A673 (cell line): ENCODE results near the gene FKRP. TPM values are rescaled to one million over a fixed set of nuclear protein-coding genes. Genes with fewer than 3 reads are reported as not detected.

Experiments used
- BruUV-seq: library from RNA; stranded (reverse); fragments of 400-500 nt; replicated peaks from 2 replicates; lab custom pipeline; 2021; lab: Mats Ljungman, UMichigan
- CTCF ChIA-PET: fragments of 300-600 bp; sonication (Branson Sonifier 250); formaldehyde crosslinking; loops from one replicate; lab custom pipeline; 2022; ENCODE audit warnings: antibody characterized with exemption; lab: Charles Lee
- POLR2A ChIA-PET: fragments of 300-600 bp; sonication (Branson Sonifier 250); formaldehyde crosslinking; loops from one replicate; lab custom pipeline; 2022; ENCODE audit warnings: antibody characterized with exemption; ENCODE audit not compliant: low non-redundant PET; lab: Charles Lee
- DNase-seq: peaks from one replicate; pipeline ENCODE4 v3.0.0-alpha.2; 2015; ENCODE audit warnings: low spot score
- H3K27ac ChIP-seq: fragments of 200-600 bp; sonication (generic); 2 replicates; pipeline ENCODE4 v1.5.1; 2016; ENCODE audit warnings: mixed run types, low read depth, mild to moderate bottlenecking, mixed read lengths, antibody characterized with exemption, low read length; ENCODE audit not compliant: poor library complexity, severe bottlenecking
- H3K27me3 ChIP-seq: fragments of 200-600 bp; sonication (generic); replicated peaks from 2 replicates; pipeline ENCODE4 v1.6.1; 2017; ENCODE audit warnings: mixed run types, low read depth, mild to moderate bottlenecking, mixed read lengths, antibody characterized with exemption, low read length; ENCODE audit not compliant: insufficient read depth, poor library complexity
- H3K36me3 ChIP-seq: fragments of 200-600 bp; sonication (generic); 2 replicates; pipeline ENCODE4 v1.6.1; 2016; ENCODE audit warnings: mixed run types, mild to moderate bottlenecking, mixed read lengths, antibody characterized with exemption, low read length; ENCODE audit not compliant: insufficient read depth, poor library complexity, severe bottlenecking
- H3K4me1 ChIP-seq: fragments of 200-600 bp; sonication (generic); 2 replicates; pipeline ENCODE4 v1.6.1; 2017; ENCODE audit warnings: mixed run types, mild to moderate bottlenecking, mixed read lengths, antibody characterized with exemption, low read length; ENCODE audit not compliant: insufficient read depth, poor library complexity, severe bottlenecking
- H3K4me3 ChIP-seq: fragments of 200-600 bp; sonication (generic); 2 replicates; pipeline ENCODE4 v1.5.1; 2016; ENCODE audit warnings: low read depth, mixed run types, mild to moderate bottlenecking, mixed read lengths, low read length; ENCODE audit not compliant: poor library complexity, severe bottlenecking
- H3K9me3 ChIP-seq: fragments of 200-600 bp; sonication (generic); 2 replicates; pipeline ENCODE4 v1.6.1; 2016; ENCODE audit warnings: mixed run types, low read depth, mild to moderate bottlenecking, mixed read lengths, antibody characterized with exemption, low read length; ENCODE audit not compliant: poor library complexity, severe bottlenecking
- EZH2 ChIP-seq: fragments of 200-600 bp; sonication (generic); IDR thresholded peaks from 2 replicates; pipeline ENCODE4 v1.6.1; 2017; ENCODE audit warnings: borderline replicate concordance, low read depth, mild to moderate bottlenecking, mixed read lengths, antibody characterized with exemption, low read length; ENCODE audit not compliant: poor library complexity, severe bottlenecking
- intact Hi-C: fragments of 100-400 bp; cut with micrococcal nuclease; formaldehyde crosslinking; loops from one replicate; pipeline ENCODE4 v1.10.0; 2022; ENCODE audit not compliant: unreplicated experiment
- total RNA-seq: library from RNA; stranded (reverse); gene quantifications from 2 replicates; pipeline ENCODE4 v1.2.3, GENCODE V29; 2021
- TF ChIP-seq, protein P1 (sequence below): fragments of 300-800, 200-600 bp; sonication (generic); conservative IDR thresholded peaks from 2 replicates; pipeline ENCODE4 v1.5.1; 2017; ENCODE audit warnings: low read depth, mild to moderate bottlenecking, antibody characterized with exemption, low read length, moderate library complexity, mixed read lengths

Gene FKRP
- total RNA-seq, 1 experiment from 2014 or later = 23.6 TPM

DNA sequence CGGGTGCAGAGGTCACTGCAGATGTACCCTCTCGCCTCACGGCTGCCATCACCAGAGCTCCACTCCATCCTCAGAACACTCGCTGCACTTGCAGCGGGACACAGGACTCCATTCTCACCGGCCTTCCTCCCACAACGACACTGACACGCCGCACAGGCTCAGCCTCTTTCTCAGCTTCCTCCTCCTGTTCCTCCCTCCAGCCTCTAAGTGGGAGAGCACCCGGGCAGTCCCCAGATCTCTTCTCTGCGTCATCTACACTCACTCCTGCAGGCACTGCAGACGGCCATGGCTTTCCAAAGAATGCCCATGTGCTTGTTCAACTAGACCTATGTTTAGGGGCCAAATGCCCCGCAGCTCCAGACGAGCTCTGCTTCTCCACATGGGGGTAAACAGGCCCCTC, 14.3 kb upstream of the FKRP start:
- BruUV-seq = no TSS peak
- DNase-seq = no peak
- TF ChIP-seq EZH2 = no peak
- TF ChIP-seq, protein P1, sequence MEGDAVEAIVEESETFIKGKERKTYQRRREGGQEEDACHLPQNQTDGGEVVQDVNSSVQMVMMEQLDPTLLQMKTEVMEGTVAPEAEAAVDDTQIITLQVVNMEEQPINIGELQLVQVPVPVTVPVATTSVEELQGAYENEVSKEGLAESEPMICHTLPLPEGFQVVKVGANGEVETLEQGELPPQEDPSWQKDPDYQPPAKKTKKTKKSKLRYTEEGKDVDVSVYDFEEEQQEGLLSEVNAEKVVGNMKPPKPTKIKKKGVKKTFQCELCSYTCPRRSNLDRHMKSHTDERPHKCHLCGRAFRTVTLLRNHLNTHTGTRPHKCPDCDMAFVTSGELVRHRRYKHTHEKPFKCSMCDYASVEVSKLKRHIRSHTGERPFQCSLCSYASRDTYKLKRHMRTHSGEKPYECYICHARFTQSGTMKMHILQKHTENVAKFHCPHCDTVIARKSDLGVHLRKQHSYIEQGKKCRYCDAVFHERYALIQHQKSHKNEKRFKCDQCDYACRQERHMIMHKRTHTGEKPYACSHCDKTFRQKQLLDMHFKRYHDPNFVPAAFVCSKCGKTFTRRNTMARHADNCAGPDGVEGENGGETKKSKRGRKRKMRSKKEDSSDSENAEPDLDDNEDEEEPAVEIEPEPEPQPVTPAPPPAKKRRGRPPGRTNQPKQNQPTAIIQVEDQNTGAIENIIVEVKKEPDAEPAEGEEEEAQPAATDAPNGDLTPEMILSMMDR = no peak
- CTCF ChIA-PET = no interaction called here
- H3K27ac ChIP-seq = no peak overlapping the region
- no peak overlapping the region for H3K4me3 ChIP-seq
- intact Hi-C loops = no loop called here
- no peaks in the 10 kb centered on the region for H3K4me1 ChIP-seq
- H3K9me3 ChIP-seq = no peaks in the 10 kb centered on the region
- POLR2A ChIA-PET = no interaction called here
- H3K36me3 ChIP-seq = peaks cover 88% of the 10 kb centered on the region
- H3K27me3 ChIP-seq = no peaks in the 10 kb centered on the region

DNA sequence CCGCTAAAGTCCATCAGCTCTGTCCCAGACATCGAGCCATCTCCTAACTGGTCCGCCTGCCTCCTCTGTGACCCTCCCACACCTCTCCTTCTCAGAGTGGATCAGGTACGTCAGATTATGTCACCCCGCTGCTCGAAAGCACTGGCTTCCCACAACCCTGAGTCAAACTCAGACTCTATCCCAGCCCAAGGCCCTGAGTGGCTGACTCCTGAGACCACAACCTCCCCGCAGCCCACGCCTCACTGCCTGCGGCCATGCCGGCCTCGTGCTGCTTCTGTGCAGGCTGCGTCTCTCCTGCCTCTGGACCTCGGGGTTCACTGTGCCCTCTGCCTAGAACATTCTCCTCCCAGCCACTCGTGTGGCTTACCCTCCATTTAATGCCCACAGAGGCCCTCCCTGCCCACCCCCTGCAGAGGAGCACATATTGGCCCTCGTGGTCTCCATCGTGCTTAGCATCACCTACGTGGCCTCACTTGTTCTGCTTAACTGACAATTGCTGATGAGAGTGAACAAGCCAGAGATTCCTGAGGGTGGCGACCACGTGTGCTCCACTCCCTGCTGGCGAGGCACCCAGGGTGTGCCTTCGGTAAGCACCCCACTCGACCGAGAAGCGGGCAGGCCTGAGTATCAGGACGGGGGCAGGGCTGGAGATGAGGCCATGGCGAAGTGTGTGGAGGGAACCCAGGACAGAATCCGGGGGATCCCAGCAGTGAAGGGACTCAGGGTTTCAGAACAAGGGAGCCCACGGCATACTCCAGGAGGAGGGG, 13.5 kb upstream of the FKRP start:
- no peak overlapping the region for H3K4me3 ChIP-seq
- intact Hi-C loops = no loop called here
- ChIA-PET POLR2A (no interaction called here), CTCF (interaction anchor here (0.6 kb wide), 1 partner anchor 199 kb away, joined by 10 read pairs; no protein-coding TSS in a partner anchor)
- no peaks in the 10 kb centered on the region for H3K4me1 ChIP-seq
- H3K36me3 ChIP-seq = peaks cover 86% of the 10 kb centered on the region
- TF ChIP-seq, protein P1 = no peak
- no peak for TF ChIP-seq EZH2
- no peak overlapping the region for H3K27ac ChIP-seq
- no peak for DNase-seq
- H3K9me3 ChIP-seq = no peaks in the 10 kb centered on the region
- no TSS peak for BruUV-seq
- H3K27me3 ChIP-seq = no peaks in the 10 kb centered on the region

DNA sequence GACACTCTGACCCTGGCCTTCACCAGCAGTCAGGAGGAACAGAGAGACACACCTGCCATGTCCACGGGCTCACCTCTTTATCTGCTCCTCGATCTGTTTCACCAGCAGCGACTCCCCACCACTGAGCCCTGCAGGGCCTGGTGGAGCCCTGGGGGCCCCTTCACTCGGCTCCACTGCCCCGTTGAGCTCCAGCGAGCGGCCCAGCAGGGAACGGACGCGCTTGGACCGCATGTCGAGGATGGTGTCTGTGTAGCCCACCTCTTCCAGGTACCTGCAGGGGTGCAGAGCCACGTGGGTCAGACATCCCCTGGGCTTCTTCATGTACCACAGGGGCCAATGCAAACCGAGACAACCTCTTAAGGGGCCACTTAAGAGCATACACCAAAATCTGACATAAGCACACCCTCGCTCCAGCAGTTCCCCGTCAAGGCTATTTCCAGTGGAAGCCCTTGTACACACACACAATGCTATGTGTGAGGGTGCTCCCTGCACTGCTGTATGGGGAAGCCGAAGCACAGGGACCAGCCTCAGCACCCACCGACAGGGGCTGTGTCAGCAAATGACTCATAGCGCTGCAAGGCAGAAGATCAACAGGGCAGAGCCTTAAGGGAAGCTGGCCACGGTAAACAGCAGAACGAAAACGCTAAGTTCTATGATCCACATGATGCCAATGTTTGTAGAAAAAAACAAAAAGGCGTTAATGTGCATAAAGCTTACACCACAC, 12.7 kb upstream of the FKRP start:
- Histone ChIP-seq H3K4me3 (no peak overlapping the region), H3K27me3 (no peaks in the 10 kb centered on the region), H3K9me3 (no peaks in the 10 kb centered on the region), H3K27ac (no peak overlapping the region), H3K4me1 (no peaks in the 10 kb centered on the region), H3K36me3 (peaks cover 86% of the 10 kb centered on the region)
- intact Hi-C loops = no loop called here
- no peak for DNase-seq
- ChIA-PET CTCF (no interaction called here), POLR2A (no interaction called here)
- no TSS peak for BruUV-seq
- no peak for TF ChIP-seq EZH2
- TF ChIP-seq, protein P1 = no peak
